Lower lobe of right lung (tissue), 2 donors: ENCODE results near the gene GTF2F1. TPM values are rescaled to one million over a fixed set of nuclear protein-coding genes. Genes with fewer than 3 reads are reported as not detected.
"Not testable (repeated sequence)": the region's sequence is repeated elsewhere in the genome, so short reads cannot be mapped to it uniquely, and the experiment has no call there.

ENCODE experiments used
- ATAC-seq, 2 donors: fragments of 200-7000 bp; cut with Tn5 transposase; one replicate each; pipeline ENCODE4 v1.9.1; 2020 to 2022; ENCODE audit warnings: mild to moderate bottlenecking in 2 of 2, moderate library complexity in 2 of 2
- DNase-seq: peaks from one replicate; pipeline ENCODE4 v3.0.0-alpha.2; 2020
- H3K27ac ChIP-seq: fragments of 200-600 bp; one replicate; pipeline ENCODE4 v1.8.0; 2022
- H3K27me3 ChIP-seq: fragments of 200-600 bp; one replicate; pipeline ENCODE4 v1.8.0; 2022; ENCODE audit warnings: low read depth
- H3K36me3 ChIP-seq: fragments of 200-600 bp; one replicate; pipeline ENCODE4 v1.8.0; 2022; ENCODE audit warnings: mild to moderate bottlenecking
- H3K4me1 ChIP-seq: fragments of 200-600 bp; one replicate; pipeline ENCODE4 v1.8.0; 2022
- H3K4me3 ChIP-seq: fragments of 200-600 bp; one replicate; pipeline ENCODE4 v1.8.0; 2022; ENCODE audit warnings: mild to moderate bottlenecking
- H3K9me3 ChIP-seq: fragments of 200-600 bp; one replicate; pipeline ENCODE4 v1.8.0; 2022
- intact Hi-C: fragments of 100-400 bp; cut with DNase I; formaldehyde crosslinking; loops from one replicate; pipeline ENCODE4 v1.11.0; 2022
- total RNA-seq: library from RNA; stranded (reverse); fragmentation: NEBNext Ultra II Directional; extraction: Animal tissue kit (Norgen Biotek cat#: 25700); gene quantifications from one replicate; pipeline ENCODE4 v1.2.1, GENCODE V29; 2021
- TF ChIP-seq, protein P1 (sequence below): fragments of 200-600 bp; IDR thresholded peaks from one replicate; pipeline ENCODE4 v1.8.0; 2022; ENCODE audit warnings: antibody characterized with exemption, mild to moderate bottlenecking
- donor health status: DM: no; HTN: yes; CAD: no; lungs with severe emphysema.

The GTF2F1 gene
- total RNA-seq, 1 donor from 2014 or later = 49.4 TPM

DNA sequence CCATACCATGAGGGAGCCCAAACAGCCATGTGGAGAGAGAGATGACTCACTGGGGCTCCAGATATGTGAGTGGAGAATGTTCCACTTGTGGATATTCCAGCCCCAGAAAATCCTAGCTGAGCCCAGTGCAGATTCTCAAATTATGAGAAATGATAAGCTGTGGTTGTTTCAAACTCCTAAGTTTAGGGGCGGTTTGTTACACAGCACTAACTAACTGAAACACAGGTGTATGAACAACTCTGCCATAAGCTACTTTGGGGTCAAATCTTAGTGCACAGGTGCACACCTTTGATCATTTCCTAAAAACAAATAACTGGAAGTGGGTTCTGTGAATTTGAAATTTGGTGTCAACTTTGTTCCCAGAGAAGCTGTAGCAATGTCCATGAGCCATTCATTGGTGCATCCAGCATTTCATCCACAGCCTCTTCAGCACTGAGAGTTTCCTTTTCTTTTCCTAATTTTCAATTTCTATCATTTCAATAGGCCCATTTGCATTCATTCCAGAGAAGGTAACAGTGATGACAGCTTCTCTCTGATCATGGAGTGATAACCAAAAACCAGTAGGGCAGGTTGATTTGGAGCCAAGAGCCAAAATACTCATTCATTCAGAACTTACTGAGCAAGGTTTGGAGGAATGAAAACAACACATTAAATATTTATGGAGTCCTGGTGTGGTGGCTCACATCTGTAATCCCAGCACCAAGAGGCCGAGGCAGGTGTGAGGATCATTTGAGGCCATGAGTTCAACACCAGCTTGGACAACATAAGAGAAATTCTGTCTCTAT is 40.4 kb downstream of the GTF2F1 start:
- ATAC-seq (no peak), DNase-seq (no peak)
- H3K4me1 ChIP-seq = no peaks in the 10 kb centered on the region
- H3K9me3 ChIP-seq = no peaks in the 10 kb centered on the region
- TF ChIP-seq, protein P1, sequence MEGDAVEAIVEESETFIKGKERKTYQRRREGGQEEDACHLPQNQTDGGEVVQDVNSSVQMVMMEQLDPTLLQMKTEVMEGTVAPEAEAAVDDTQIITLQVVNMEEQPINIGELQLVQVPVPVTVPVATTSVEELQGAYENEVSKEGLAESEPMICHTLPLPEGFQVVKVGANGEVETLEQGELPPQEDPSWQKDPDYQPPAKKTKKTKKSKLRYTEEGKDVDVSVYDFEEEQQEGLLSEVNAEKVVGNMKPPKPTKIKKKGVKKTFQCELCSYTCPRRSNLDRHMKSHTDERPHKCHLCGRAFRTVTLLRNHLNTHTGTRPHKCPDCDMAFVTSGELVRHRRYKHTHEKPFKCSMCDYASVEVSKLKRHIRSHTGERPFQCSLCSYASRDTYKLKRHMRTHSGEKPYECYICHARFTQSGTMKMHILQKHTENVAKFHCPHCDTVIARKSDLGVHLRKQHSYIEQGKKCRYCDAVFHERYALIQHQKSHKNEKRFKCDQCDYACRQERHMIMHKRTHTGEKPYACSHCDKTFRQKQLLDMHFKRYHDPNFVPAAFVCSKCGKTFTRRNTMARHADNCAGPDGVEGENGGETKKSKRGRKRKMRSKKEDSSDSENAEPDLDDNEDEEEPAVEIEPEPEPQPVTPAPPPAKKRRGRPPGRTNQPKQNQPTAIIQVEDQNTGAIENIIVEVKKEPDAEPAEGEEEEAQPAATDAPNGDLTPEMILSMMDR = no peak
- H3K27ac ChIP-seq = no peak overlapping the region
- H3K36me3 ChIP-seq = no peaks in the 10 kb centered on the region
- no peaks in the 10 kb centered on the region for H3K27me3 ChIP-seq
- intact Hi-C loops = no loop called here
- no peak overlapping the region for H3K4me3 ChIP-seq

DNA sequence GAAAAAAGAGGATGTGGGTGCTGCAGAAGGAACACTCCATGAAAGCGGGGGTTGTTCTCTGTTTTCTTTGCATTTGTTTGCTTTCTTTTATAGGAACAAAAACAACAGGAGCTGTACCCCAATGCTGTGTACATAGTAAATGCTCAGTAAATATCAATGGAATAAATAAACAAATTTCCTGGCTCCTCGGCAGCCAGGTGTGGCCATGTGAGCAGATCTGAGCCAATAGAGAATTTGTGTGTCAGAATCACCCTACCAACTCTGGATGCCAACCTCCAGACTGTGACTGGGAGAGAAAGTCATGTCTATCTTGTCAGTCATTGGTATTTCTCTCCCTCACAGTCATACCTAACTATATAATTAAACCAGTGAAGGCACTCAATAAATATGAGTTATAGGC is 42.3 kb downstream of the GTF2F1 start:
- Histone ChIP-seq H3K4me1 (no peaks in the 10 kb centered on the region), H3K27ac (no peak overlapping the region), H3K4me3 (no peak overlapping the region), H3K36me3 (no peaks in the 10 kb centered on the region), H3K27me3 (no peaks in the 10 kb centered on the region), H3K9me3 (no peaks in the 10 kb centered on the region)
- intact Hi-C loops = no loop called here
- DNase-seq = no peak
- TF ChIP-seq, protein P1 = no peak
- no peak for ATAC-seq

DNA sequence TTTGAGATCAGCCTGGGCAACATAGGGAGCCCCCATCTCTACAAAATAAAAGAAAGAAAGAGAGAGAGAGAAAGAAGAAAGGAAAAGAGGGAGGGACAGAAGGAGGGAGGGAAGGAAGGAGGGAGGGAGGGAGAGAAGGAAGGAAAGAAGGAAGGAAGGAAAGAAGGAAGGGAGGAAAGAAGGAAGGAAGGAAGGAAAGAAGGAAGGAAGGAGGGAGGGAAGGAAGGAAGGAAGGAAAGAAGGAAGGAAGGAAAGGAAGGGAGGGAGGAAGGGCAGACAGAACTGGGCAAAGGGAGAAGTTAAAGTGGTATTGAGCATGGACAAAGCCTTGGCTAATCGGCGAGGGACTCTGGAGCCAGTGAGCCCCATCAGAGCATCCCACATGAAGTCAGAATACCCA is 43.7 kb downstream of the GTF2F1 start:
- H3K4me1 ChIP-seq, ATAC-seq, intact Hi-C loops, H3K36me3 ChIP-seq, H3K4me3 ChIP-seq, H3K9me3 ChIP-seq, H3K27ac ChIP-seq, H3K27me3 ChIP-seq, DNase-seq: not testable (repeated sequence)

DNA sequence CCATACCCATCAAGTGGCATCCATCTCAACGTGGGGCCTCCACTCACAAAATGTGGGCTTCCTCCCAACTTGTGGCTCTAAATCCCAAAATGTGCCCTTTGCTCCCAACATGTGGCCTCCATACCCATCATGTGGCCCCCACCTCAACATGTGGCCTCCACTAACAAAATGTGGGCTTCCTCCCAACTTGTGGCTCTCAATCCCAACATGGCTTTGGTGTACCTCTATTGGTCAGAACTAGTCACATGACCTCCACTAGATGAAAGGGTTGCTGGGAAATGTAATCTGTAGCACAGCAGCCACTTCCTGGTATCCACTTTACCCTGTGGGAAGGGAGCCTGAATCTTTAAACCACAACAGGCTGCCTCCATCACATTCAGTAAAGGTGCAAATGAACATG is 49.5 kb downstream of the GTF2F1 start:
- Histone ChIP-seq H3K36me3 (no peaks in the 10 kb centered on the region), H3K27me3 (no peaks in the 10 kb centered on the region), H3K4me1 (no peaks in the 10 kb centered on the region), H3K27ac (no peak overlapping the region), H3K4me3 (no peak overlapping the region), H3K9me3 (no peaks in the 10 kb centered on the region)
- intact Hi-C loops = no loop called here
- DNase-seq = no peak
- TF ChIP-seq, protein P1 = no peak
- no peak for ATAC-seq

DNA sequence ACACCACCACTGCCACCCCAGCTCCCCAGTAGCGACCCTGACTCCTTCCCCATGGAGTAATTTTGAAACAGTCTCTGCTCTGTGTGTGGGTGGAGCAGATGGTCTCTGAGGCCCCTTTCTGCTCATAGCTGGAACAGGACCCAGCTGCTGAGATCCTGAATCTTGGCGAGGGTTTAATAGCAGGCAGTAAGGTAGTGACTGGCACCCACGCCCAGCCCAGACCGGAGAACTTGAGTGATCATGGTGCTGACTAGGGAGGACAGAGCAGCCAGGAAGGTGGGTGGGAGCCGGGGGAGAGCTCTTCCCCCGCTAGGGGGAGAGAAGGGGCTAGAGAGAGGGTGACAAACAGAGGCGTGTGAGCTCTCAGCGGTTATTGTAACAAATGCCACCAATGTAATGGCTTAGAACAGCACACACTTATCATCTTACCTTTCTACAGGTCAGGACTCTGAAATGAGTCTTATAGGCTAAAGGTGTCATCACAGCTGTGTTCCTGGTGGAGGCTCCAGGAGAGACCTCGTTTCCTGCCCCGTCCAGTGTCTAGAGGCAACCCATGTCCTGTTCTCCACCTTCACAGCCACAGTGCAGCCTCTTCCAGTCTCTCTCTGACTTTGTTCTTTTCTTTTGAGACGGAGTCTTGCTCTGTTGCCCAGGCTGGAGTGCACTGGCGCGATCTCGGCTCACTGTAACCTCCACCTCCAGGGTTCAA is 52.3 kb downstream of the GTF2F1 start:
- DNase-seq (no peak), ATAC-seq (no peak)
- no peaks in the 10 kb centered on the region for H3K4me1 ChIP-seq
- TF ChIP-seq, protein P1 = no peak
- intact Hi-C loops = no loop called here
- no peaks in the 10 kb centered on the region for H3K27me3 ChIP-seq
- H3K4me3 ChIP-seq = no peak overlapping the region
- no peaks in the 10 kb centered on the region for H3K9me3 ChIP-seq
- no peaks in the 10 kb centered on the region for H3K36me3 ChIP-seq
- H3K27ac ChIP-seq = no peak overlapping the region
